IPS-18c (cell line): ENCODE results near the gene DCP1B.
"Not testable (repeated sequence)": the region's sequence is repeated elsewhere in the genome, so short reads cannot be mapped to it uniquely, and the experiment has no call there.

ENCODE experiments used
- H3K4me3 ChIP-seq: 2 replicates; pipeline ENCODE4 v1.7.0; 2013; ENCODE audit warnings: low read depth, mild to moderate bottlenecking, low read length, moderate library complexity; ENCODE audit not compliant: insufficient read depth
- H3K9me3 ChIP-seq: one replicate; pipeline ENCODE4 v1.6.1; 2013; ENCODE audit warnings: mild to moderate bottlenecking, low read length, moderate library complexity; ENCODE audit not compliant: control insufficient read depth, insufficient read depth

Gene DCP1B

DNA sequence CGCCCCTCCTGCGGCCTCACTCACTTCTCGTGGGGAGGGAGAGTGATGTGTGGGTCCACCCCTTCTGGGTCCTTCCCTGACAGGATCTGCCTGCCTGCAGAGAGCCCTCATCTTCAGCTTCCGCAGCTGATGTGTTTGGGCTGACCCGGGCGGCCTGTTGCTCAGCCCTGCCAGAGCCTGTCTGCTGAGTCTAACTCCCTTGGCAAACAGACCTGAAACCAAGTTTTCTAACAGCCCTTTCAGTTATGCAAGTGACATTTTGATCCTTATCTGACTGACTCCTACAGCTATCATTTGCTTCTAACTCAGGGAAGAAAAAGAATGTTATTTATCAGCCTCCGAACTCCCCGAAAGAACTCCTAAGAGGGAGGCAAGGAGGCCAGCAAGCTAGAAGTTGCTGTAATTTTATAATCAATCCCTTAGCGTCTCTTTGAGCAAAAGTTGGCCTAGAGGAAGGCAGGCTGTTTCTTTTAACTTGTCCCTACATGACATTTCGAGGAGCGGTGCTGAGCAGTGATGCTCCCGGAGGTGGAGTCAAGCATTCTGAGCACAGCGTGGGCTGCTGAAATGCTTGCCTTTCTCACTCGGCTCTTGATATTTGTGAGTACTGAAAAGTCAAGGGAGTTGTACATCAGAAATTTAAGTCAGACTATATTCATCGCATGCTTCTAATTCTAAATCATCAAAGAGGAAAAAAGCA is 54.3 kb downstream of the DCP1B start:
- Histone ChIP-seq H3K4me3 (no peak overlapping the region), H3K9me3 (peaks cover 6% of the 10 kb centered on the region)

DNA sequence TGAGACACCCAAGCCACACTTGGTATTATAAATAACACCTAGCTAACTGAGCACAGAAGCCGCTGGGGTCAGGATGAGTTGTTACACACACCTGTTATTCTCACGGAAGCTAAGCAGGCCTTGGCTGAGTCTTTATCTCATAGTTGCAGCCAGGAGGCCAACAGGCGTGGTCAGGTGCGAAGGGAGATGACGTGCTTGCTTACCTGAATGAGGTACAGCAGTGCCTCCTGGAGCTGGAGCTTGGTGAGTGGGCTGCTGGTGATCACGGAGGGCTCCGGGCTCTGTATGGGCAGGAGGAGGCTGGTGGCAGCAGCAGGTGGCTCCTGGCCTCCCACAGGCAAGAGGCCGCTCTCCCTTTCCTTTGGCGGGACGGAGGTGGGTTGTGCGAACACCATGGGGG is 55.4 kb downstream of the DCP1B start:
- H3K9me3 ChIP-seq: peaks cover 6% of the 10 kb centered on the region
- H3K4me3 ChIP-seq: no peak overlapping the region

GRCh38 chr12:1947081-1947480 is 57.2 kb downstream of the DCP1B start:
- Histone ChIP-seq H3K9me3 (peaks cover 6% of the 10 kb centered on the region), H3K4me3 (no peak overlapping the region)

- H3K4me3 ChIP-seq: no peak overlapping the region
- peaks cover 5% of the 10 kb centered on the region for H3K9me3 ChIP-seq
Observed at GRCh38 chr12:1946296-1946695, 58.0 kb downstream of the DCP1B start.

- not testable (repeated sequence) for H3K9me3 ChIP-seq, H3K4me3 ChIP-seq
Observed at GRCh38 chr12:1945502-1945901, 58.8 kb downstream of the DCP1B start.

DNA sequence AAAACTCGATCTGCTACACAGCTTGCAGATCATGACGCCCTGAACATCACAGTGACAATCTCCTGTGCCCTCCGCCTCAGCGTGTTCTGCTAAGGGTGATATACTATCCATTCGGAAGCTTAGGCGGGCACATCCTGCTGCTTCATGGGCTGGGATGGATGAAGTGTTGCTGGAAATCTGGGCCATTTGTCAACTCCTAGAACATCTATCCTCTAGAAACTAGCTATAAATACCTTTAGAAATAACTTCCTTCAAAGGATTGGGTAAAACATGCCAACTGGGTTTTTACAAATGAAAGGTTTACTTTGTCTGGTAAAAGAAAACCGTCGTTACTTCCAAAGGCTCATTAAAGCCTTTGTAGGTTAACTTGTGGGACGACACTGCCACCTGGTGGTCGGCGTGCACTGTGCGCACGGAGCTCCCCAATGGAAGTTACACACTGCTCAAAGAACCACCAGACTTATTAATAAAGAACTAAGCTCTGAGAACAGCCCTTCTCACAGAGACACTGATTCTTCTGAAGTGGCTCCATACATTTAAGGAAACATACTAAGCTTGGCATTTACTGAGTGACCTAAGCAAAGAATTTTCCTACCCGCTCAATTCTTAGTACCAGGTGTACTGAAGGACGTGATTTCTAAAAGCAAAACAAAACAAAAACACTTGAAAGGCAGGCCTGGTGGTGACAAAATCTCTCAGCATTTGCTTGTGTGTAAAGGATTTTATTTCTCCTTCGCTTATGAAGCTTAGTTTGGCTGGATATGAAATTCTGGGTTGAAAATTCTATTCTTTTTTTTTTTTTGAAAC is 64.3 kb downstream of the DCP1B start:
- no peak overlapping the region for H3K4me3 ChIP-seq

GRCh38 chr12:1939331-1939730 is 64.9 kb downstream of the DCP1B start:
- Histone ChIP-seq H3K9me3 (no peaks in the 10 kb centered on the region), H3K4me3 (no peak overlapping the region)

More for the DNA sequence above, 64.3 kb downstream of the DCP1B start:
- H3K9me3 ChIP-seq: no peaks in the 10 kb centered on the region

DNA sequence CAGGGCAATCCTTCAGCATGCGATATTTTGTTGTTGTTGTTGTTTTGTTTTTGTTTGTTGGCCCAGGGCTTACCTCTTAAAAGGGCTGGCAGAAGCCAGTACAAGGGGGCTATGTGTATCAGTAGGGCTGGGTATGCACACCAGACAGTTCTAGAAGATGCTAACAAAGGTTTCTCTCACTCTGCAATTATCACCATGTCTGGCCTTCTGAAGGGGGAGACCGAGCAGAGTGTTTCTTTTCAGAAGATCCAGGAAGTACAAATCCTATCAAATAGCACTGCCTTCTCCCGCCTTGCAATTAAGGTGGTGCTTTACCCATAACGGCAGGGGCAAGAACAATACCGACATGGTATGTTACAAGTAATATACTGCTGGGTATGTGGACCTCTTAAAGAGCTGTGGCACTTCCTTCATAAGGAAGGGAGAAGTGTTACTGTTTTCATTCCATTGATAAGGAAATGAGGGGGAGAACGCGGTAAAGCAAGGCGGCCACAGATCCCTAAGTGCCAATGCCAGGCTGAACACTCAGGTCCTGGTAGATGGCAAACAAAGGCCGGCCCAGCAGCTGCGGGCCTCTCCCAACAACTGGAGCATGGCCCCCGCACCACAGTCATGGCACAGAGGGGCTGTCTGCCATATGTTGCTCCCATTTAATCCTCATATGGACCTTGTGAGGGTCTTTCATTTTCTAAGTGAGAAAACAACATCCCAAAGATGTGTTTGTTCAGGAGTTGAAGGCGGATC is 66.6 kb downstream of the DCP1B start:
- no peak overlapping the region for H3K4me3 ChIP-seq
- H3K9me3 ChIP-seq: no peaks in the 10 kb centered on the region

GRCh38 chr12:1936406-1937320 is 67.6 kb downstream of the DCP1B start:
- no peak overlapping the region for H3K4me3 ChIP-seq
- no peaks in the 10 kb centered on the region for H3K9me3 ChIP-seq

GRCh38 chr12:1935700-1936378 is 68.4 kb downstream of the DCP1B start:
- Histone ChIP-seq H3K9me3 (no peaks in the 10 kb centered on the region), H3K4me3 (no peak overlapping the region)

- Histone ChIP-seq H3K4me3 (no peak overlapping the region), H3K9me3 (no peaks in the 10 kb centered on the region)
Observed at GRCh38 chr12:1935242-1935641, 69.0 kb downstream of the DCP1B start.

GRCh38 chr12:1934831-1935230 is 69.4 kb downstream of the DCP1B start:
- no peak overlapping the region for H3K4me3 ChIP-seq

DNA sequence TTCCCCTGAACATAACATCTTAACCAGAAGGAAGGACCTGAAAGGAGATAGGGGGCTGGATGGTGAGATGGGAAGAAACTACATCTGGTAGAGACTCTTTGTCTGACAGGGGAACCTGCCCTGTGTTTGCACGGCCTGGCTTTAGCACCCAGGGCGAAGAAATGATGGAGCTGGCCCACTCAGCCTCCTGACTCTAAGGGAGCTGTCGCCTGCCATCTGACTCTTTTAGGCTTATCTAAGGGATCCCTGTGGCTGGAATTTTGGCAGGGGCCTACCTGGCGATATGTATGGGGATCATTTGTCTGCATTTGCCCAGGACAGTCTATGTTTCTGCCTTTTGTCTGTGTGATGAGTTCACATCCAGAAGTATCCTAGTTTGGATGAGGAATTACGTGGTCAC is 70.2 kb downstream of the DCP1B start:
- H3K4me3 ChIP-seq: no peak overlapping the region
- no peaks in the 10 kb centered on the region for H3K9me3 ChIP-seq

More at GRCh38 chr12:1934831-1935230, 69.4 kb downstream of the DCP1B start:
- no peaks in the 10 kb centered on the region for H3K9me3 ChIP-seq

- H3K9me3 ChIP-seq: no peaks in the 10 kb centered on the region
- no peak overlapping the region for H3K4me3 ChIP-seq
Observed at GRCh38 chr12:1933342-1934051, 70.8 kb downstream of the DCP1B start.

DNA sequence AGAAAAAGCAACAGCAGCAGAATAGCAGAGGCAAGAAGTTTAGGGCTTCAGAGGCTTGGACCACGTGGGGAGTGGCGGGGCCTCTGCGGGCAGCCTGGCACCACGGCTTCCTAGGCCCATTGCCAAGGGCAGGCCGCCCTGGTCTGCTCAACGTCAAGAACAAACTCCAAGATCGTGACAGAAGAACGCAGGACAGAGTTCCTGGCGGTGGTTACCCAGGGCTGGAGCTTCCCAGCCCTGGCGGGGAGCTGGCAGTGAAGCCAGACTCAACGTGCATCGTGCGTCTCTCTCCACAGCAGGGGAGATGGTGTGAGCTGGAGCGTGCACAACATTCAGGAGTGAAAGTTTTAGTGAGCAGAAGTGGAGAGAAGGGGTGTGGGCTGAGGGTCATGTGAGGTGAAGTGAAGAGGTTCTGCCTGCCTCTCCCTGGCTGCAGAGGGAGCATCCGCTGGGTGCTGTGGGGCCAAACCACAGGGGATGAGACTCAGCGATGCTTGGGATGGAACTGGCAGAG is 71.9 kb downstream of the DCP1B start:
- no peaks in the 10 kb centered on the region for H3K9me3 ChIP-seq
- no peak overlapping the region for H3K4me3 ChIP-seq

DNA sequence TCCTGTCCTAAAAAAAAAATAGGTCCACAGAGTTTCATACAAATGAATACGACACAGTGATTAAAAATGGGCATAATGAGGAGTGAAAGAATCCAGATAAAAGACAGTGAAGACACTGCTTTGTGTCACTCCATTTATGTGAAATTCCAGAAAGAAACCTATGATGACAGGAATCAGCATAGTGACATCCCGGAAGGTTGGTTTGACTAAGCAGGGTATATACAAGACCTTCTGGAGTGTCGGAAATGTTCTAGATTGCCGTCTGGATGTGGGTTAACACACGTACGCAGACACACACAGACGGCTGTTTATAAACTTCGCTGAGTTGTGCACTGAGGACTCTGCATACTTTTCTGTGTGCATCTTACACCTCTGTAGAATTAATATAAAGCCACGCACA is 72.6 kb downstream of the DCP1B start:
- Histone ChIP-seq H3K4me3 (no peak overlapping the region), H3K9me3 (no peaks in the 10 kb centered on the region)
